Lower leg skin (tissue), 4 donors: ENCODE results near the gene GGA2. TPM values are rescaled to one million over a fixed set of nuclear protein-coding genes. Genes with fewer than 3 reads are reported as not detected.

ENCODE experiments used
- DNase-seq, 2 donors: peaks; one replicate each; pipeline ENCODE4 v3.0.0-alpha.2; 2019; ENCODE audit warnings: low spot score in 2 of 2
- H3K4me3 ChIP-seq: fragments of 200-600 bp; sonication (generic); 2 replicates; pipeline ENCODE4 v1.5.1; 2017; ENCODE audit warnings: mild to moderate bottlenecking, low read depth; ENCODE audit not compliant: poor library complexity, severe bottlenecking
- CTCF ChIP-seq, 3 donors: fragments of 450-650 bp; IDR thresholded peaks; one replicate each; pipeline ENCODE4 v1.5.1; 2016; ENCODE audit warnings: antibody characterized with exemption in 3 of 3, mild to moderate bottlenecking in 3 of 3, moderate library complexity in 2 of 3
- POLR2A ChIP-seq, 2 donors: fragments of 450-650 bp; IDR thresholded peaks; one replicate each; pipeline ENCODE4 v1.6.1; 2016 to 2017; ENCODE audit warnings: antibody characterized with exemption in 2 of 2, mild to moderate bottlenecking in 1 of 2, moderate library complexity in 1 of 2
- WGBS, 2 donors: methylation state at CpG; one replicate each; pipeline ENCODE4 v1.1.5; 2018; 5-methylcytosine and 5-hydroxymethylcytosine counted together
- intact Hi-C: fragments of 100-400 bp; cut with DNase I; formaldehyde crosslinking; loops from one replicate; pipeline ENCODE4 v1.15.0; 2023; ENCODE audit warnings: low total_unique reads
- total RNA-seq, 4 donors: library from RNA; depleted of rRNA; stranded (reverse); fragments of >200 nt; gene quantifications; one replicate each; pipeline ENCODE4 v1.1.0, GENCODE V29; 2016

The GGA2 gene
- total RNA-seq, 4 donors from 2014 or later, result 40.7 to 80.4 (median 61.4) TPM

- 57 to 74% methylated on average over 6 of the region's 6 CpGs for WGBS, 2 donors
- intact Hi-C loops, result no loop called here
- TF ChIP-seq CTCF (IDR thresholded peaks at IDR 0.05) (peak in 1 of 3 donors; percentile 16), POLR2A (IDR thresholded peaks at IDR 0.05) (no peak)
- H3K4me3 ChIP-seq, result no peak overlapping the region
- DNase-seq, result no peak
Measured at GRCh38 chr16:23435500-23435899, 74.8 kb downstream of the GGA2 start.

- no peak for DNase-seq
- 17 to 23% methylated on average over 6 of the region's 6 CpGs for WGBS, 2 donors
- no peak overlapping the region for H3K4me3 ChIP-seq
- intact Hi-C loops, result no loop called here
- TF ChIP-seq CTCF (IDR thresholded peaks at IDR 0.05) (peak in 1 of 3 donors; percentile 27), POLR2A (IDR thresholded peaks at IDR 0.05) (no peak)
Measured at GRCh38 chr16:23434380-23434779, 75.9 kb downstream of the GGA2 start.

- WGBS, 2 donors, result 81 to 86% methylated on average over 16 of the region's 16 CpGs
- H3K4me3 ChIP-seq, result no peak overlapping the region
- DNase-seq, result no peak
- TF ChIP-seq CTCF (IDR thresholded peaks at IDR 0.05), result no peak
- no peak for TF ChIP-seq POLR2A (IDR thresholded peaks at IDR 0.05)
- intact Hi-C loops, result loop anchor here (2.0 kb wide), 1 partner anchor 251 kb away; the partner anchor contains the start of gene SCNN1G
Measured at GRCh38 chr16:23433261-23433920, 76.9 kb downstream of the GGA2 start.

- no peak for DNase-seq
- no peak overlapping the region for H3K4me3 ChIP-seq
- intact Hi-C loops, result loop anchor here (2.0 kb wide), 1 partner anchor 250 kb away; the partner anchor contains the start of gene SCNN1G
- TF ChIP-seq POLR2A (IDR thresholded peaks at IDR 0.05) (no peak), CTCF (IDR thresholded peaks at IDR 0.05) (no peak)
- WGBS, 2 donors, result 93 to 94% methylated on average over 10 of the region's 10 CpGs
Measured at GRCh38 chr16:23432176-23433128, 77.8 kb downstream of the GGA2 start.

- no peak overlapping the region for H3K4me3 ChIP-seq
- no peak for DNase-seq
- 59 to 60% methylated on average over 2 of the region's 2 CpGs for WGBS, 2 donors
- intact Hi-C loops, result no loop called here
- TF ChIP-seq POLR2A (IDR thresholded peaks at IDR 0.05), result no peak
- TF ChIP-seq CTCF (IDR thresholded peaks at IDR 0.05), result no peak
Measured at GRCh38 chr16:23428351-23428750, 81.9 kb downstream of the GGA2 start.
